K562 (cell line): ENCODE results near the gene IDI2.

Experiments used
- AFF4 ChIP-seq: sonication (generic); formaldehyde crosslinking; IDR thresholded peaks from 2 replicates; pipeline ENCODE4 v1.8.0; 2023; ENCODE audit warnings: mild to moderate bottlenecking, missing genetic modification reagents
- BHLHE40 ChIP-seq: IDR thresholded peaks from 2 replicates; pipeline ENCODE4 v1.6.1; 2011; ENCODE audit warnings: low read length, improper control_type of control experiment
- BRF1 ChIP-seq: IDR thresholded peaks from 3 replicates; pipeline ENCODE4 v1.6.1; 2011; ENCODE audit warnings: borderline replicate concordance, mild to moderate bottlenecking; ENCODE audit not compliant: insufficient read length; ENCODE audit errors: extremely low read depth
- CTCF ChIP-seq, 3 experiments: IDR thresholded peaks in 2 of 3; conservative IDR thresholded peaks in 1 of 3; 2 replicates each; pipeline ENCODE4 v1.5.1; 2011 to 2012; ENCODE audit warnings: low read length in 3 of 3, mild to moderate bottlenecking in 3 of 3, control low read depth in 2 of 3, improper control_type of control experiment in 1 of 3, inconsistent platforms in 1 of 3, low read depth in 1 of 3, mixed read lengths in 1 of 3, moderate library complexity in 1 of 3; ENCODE audit not compliant: insufficient read depth in 2 of 3
- MAFK ChIP-seq: IDR thresholded peaks from 2 replicates; pipeline ENCODE4 v1.6.1; 2011; ENCODE audit warnings: low read length, improper control_type of control experiment
- POLR2AphosphoS5 ChIP-seq: IDR thresholded peaks from 2 replicates; pipeline ENCODE4 v1.6.1; 2011; ENCODE audit warnings: mild to moderate bottlenecking, low read depth, low read length, moderate library complexity; ENCODE audit not compliant: control insufficient read depth, insufficient read depth
- PREB ChIP-seq: sonication (generic); formaldehyde crosslinking; IDR thresholded peaks from 2 replicates; pipeline ENCODE4 v1.8.1; 2023; ENCODE audit warnings: mild to moderate bottlenecking, missing genetic modification reagents
- PTBP1 ChIP-seq: fragments of 200-400 bp; formaldehyde crosslinking; IDR thresholded peaks from 2 replicates; pipeline ENCODE4 v1.6.1; 2017; ENCODE audit warnings: low read depth, low read length
- REST ChIP-seq, 2 experiments: fragments of 450-650 bp; formaldehyde crosslinking in 1 of 2; IDR thresholded peaks; 2 replicates each; pipeline versions ENCODE4 v1.4.0 to v1.6.1; 2014 to 2020; ENCODE audit warnings: mild to moderate bottlenecking in 2 of 2, borderline replicate concordance in 1 of 2, low read depth in 1 of 2
- SMAD3 ChIP-seq: fragments of 450-650 bp; formaldehyde crosslinking; conservative IDR thresholded peaks from 2 replicates; pipeline ENCODE4 v1.4.0; 2020; ENCODE audit warnings: mild to moderate bottlenecking
- TAF1 ChIP-seq: IDR thresholded peaks from 2 replicates; pipeline ENCODE4 v1.6.1; 2011; ENCODE audit warnings: mild to moderate bottlenecking, low read length, moderate library complexity; ENCODE audit not compliant: insufficient read depth, control insufficient read depth, severe bottlenecking; ENCODE audit errors: extremely low read depth
- ZBTB33 ChIP-seq: sonication (generic); formaldehyde crosslinking; IDR thresholded peaks from 2 replicates; pipeline ENCODE4 v1.8.1; 2023; ENCODE audit warnings: mild to moderate bottlenecking, missing genetic modification reagents
- ZNF384 ChIP-seq: IDR thresholded peaks from 2 replicates; pipeline ENCODE4 v1.6.1; 2012; ENCODE audit warnings: low read depth, low read length, improper control_type of control experiment

- TF ChIP-seq REST (IDR thresholded peaks at IDR 0.05; ENCODE audit: borderline replicate concordance) (no peak), REST (CRISPR knock-in tag; IDR thresholded peaks at IDR 0.05; ENCODE audit: low read depth) (no peak), BHLHE40 (no peak), CTCF (IDR thresholded peaks at IDR 0.05 in 2 of 3, conservative IDR thresholded peaks at IDR 0.05 in 1 of 3; ENCODE audit: insufficient read depth in 2 of 3, low read depth in 1 of 3, low read length in 3 of 3) (no peak), POLR2AphosphoS5 (no peak), TAF1 (no peak), SMAD3 (CRISPR knock-in tag) (no peak), ZBTB33 (CRISPR knock-in tag) (no peak), MAFK (no peak), PTBP1 (no peak), AFF4 (CRISPR knock-in tag) (no peak), PREB (CRISPR knock-in tag) (no peak), BRF1 (no peak), ZNF384 (no peak)
Measured at GRCh38 chr10:1033601-1034000, 7.9 kb upstream of the IDI2 start.
